Thymus (tissue), 11 donors: ENCODE data around the gene LENG9. TPM values are rescaled to one million over a fixed set of nuclear protein-coding genes. Genes with fewer than 3 reads are reported as not detected.
"Not testable (repeated sequence)": the region's sequence is repeated elsewhere in the genome, so short reads cannot be mapped to it uniquely, and the experiment has no call there.

Source experiments
- DNase-seq, 9 donors: peaks; one replicate each; pipeline ENCODE4 v3.0.0-alpha.2; 2013; ENCODE audit warnings: low spot score in 9 of 9, low read depth in 6 of 9, missing footprints in 1 of 9
- H3K27ac ChIP-seq, 2 donors: one replicate each; pipeline ENCODE4 v1.5.1; 2013; ENCODE audit warnings: control low read depth in 1 of 2, low read depth in 1 of 2, low read length in 1 of 2, mild to moderate bottlenecking in 1 of 2, moderate library complexity in 1 of 2
- H3K27me3 ChIP-seq, 2 donors: one replicate each; pipeline ENCODE4 v1.5.1; 2013; ENCODE audit warnings: low read length in 1 of 2; ENCODE audit not compliant: control insufficient read depth in 2 of 2, insufficient read depth in 1 of 2
- H3K36me3 ChIP-seq, 2 donors: one replicate each; pipeline ENCODE4 v1.5.1; 2013; ENCODE audit warnings: low read length in 1 of 2, mild to moderate bottlenecking in 1 of 2, moderate library complexity in 1 of 2; ENCODE audit not compliant: control insufficient read depth in 2 of 2, insufficient read depth in 2 of 2
- H3K4me1 ChIP-seq, 2 donors: one replicate each; pipeline ENCODE4 v1.5.1; 2013; ENCODE audit warnings: low read length in 2 of 2; ENCODE audit not compliant: control insufficient read depth in 2 of 2, insufficient read depth in 2 of 2
- H3K4me3 ChIP-seq, 2 donors: one replicate each; pipeline ENCODE4 v1.5.1; 2013; ENCODE audit warnings: low read length in 2 of 2, control low read depth in 1 of 2, mild to moderate bottlenecking in 1 of 2
- H3K9me3 ChIP-seq, 2 donors: one replicate each; pipeline ENCODE4 v1.5.1; 2013; ENCODE audit warnings: low read length in 1 of 2, mild to moderate bottlenecking in 1 of 2; ENCODE audit not compliant: control insufficient read depth in 2 of 2, insufficient read depth in 1 of 2
- WGBS: extraction: QIAGEN DNeasy Blood & Tissue Kit; methylation state at CpG from one replicate; pipeline ENCODE4 v1.1.7; 2013; 5-methylcytosine and 5-hydroxymethylcytosine counted together
- polyA plus RNA-seq: library from polyadenylated mRNA; stranded (reverse); fragments of 200-250 nt; gene quantifications from one replicate; pipeline ENCODE4 v1.2.3, GENCODE V29; 2013
- total RNA-seq: library from RNA; stranded (reverse); fragments of 120-200 nt; gene quantifications from one replicate; pipeline ENCODE4 v1.2.4, GENCODE V29; 2013
- donor health status: healthy.

The LENG9 gene
- total and polyA plus RNA-seq, 2 donors = 2.1 to 2.2 TPM

DNA sequence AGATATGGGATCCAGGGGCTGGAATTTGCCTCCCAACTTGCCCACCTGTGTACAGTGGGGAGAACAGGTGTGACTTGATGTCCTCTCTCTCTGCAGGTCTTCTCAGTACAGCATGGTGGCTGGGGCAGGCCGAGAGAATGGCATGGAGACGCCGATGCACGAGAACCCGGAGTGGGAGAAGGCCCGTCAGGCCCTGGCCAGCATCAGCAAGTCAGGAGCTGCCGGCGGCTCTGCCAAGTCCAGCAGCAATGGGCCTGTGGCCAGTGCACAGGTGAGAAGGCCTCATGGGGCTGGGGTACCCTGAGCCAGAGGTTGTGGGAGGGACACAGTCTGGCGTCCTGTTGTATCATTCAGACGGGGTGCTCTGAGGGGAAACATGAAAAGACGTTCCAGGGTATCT is 11.6 kb downstream of the LENG9 start:
- peaks cover 16 to 23% of the 10 kb centered on the region in 2 donors for H3K4me1 ChIP-seq
- DNase-seq = no peak
- H3K27ac ChIP-seq = no peak overlapping the region

DNA sequence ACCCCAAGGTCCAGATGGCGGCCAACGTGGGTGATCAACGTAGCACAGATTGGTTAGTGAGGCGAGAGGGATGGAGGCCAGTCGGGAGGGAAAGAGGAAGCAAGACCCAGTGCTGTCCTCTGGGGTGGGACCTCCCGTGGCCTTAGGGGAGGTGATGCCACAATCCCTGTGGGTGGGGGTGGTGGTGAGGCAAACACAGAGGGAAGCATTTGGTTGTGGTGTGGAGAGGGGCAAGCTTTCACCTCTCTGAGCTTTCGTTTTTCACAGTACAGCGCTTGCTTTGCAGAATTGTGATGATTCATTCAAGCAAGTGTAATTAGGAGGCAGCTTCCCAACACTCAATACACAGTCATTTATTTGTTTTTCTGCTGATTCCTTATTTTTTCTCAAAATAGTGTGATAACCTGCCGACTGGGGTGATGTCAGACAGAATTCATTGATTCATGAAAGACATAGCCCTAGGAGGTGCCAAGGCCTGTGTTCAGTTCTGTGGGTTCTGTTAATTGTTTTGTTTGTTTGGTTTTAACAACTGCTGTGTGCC is 12.2 kb downstream of the LENG9 start:
- 91% methylated on average over 9 of the region's 9 CpGs for WGBS
- no peak for DNase-seq
- no peak overlapping the region for H3K27ac ChIP-seq
- no peaks in the 10 kb centered on the region for H3K27me3 ChIP-seq
- peaks cover 53 to 57% of the 10 kb centered on the region in 2 donors for H3K36me3 ChIP-seq
- no peak overlapping the region for H3K4me3 ChIP-seq
- H3K9me3 ChIP-seq = no peaks in the 10 kb centered on the region
- peaks cover 16 to 23% of the 10 kb centered on the region in 2 donors for H3K4me1 ChIP-seq

More for the DNA sequence above, 11.6 kb downstream of the LENG9 start:
- WGBS = 97% methylated on average over 11 of the region's 11 CpGs
- Histone ChIP-seq H3K4me3 (no peak overlapping the region), H3K36me3 (peaks cover 59 to 62% of the 10 kb centered on the region in 2 donors), H3K27me3 (no peaks in the 10 kb centered on the region), H3K9me3 (no peaks in the 10 kb centered on the region)

DNA sequence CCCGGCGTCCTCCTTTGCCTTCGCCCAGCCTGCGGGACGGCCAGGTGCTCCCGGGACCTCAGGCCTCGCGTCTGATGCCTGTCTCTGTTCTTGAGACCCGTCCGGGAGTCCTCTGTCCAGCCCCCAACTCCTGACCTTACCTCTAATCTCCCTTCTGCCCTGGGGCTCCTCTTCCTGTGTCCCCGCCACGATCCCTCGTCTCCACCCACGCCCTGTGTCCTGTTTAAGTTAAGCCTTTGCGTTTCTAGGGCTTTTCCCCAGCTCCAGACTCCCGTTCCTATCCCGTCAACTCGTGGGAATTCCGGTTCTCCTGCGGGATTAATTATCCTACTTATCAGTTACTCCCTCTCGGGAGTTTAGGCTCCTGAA is 13.9 kb downstream of the LENG9 start:
- Histone ChIP-seq H3K27me3 (no peaks in the 10 kb centered on the region), H3K36me3 (peaks cover 41 to 49% of the 10 kb centered on the region in 2 donors), H3K4me3 (peak overlapping the region; percentile 65 to 84), H3K4me1 (peaks cover 16 to 23% of the 10 kb centered on the region in 2 donors), H3K27ac (peak overlapping the region; percentile 91 to 98), H3K9me3 (no peaks in the 10 kb centered on the region)
- WGBS = 2% methylated on average over 21 of the region's 21 CpGs
- peak in 1 of 9 donors; percentile 7 for DNase-seq

DNA sequence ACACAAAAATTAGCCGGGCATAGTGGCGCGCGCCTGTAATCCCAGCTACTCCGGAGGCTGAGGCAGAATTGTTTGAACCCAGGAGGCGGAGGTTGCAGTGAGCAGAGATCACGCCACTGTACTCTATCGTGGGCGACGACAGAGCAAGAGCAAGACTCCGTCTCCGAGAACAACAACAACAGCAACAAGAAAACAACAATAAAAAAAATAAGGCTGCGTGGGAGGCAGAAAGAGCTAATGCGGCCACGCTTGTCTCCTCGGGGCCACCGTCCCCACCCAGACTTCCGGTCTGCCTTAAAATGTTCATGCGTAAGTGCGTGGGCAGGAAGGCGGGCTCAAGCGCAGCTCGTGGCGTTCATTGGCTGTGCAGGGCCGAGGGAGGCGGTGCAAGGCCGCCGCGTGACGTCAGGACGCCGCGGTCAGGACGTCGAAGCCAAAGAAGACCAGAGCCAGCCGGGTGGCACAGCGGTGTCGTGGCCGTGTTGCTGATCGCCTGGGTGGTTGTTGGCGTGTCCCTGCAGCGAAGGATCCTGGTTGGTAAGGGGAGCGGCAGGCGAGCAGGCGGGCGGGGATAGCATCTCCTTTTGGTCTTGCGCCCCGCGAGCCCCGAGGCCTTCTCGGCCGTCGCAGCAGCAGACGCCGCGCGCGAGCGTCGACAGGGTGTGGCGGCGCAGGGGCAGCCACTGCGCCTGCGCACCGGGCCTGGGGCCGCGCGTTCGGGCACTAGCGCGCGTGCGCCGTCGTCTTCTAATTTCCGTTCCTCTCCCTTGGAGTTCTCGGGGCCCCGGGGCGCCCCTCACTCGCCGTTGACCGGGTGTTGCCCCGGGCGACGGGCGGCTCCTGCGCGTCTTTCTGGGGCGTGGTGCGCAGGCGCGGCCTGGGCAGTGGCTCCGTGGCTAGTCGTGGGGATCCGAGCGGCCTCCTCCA is 14.5 kb downstream of the LENG9 start, which contains the start of gene LENG8:
Gene LENG8, plus strand, starts transcription at position 426 of the 927 bp plus-strand sequence. CDS start 2,146 bp downstream, outside the sequence.
- Histone ChIP-seq H3K27ac (peak within 1 kb of the TSS; percentile 91 to 98), H3K9me3 (no peaks in the 10 kb centered on the region), H3K4me1 (peaks cover 16 to 23% of the 10 kb centered on the region in 2 donors), H3K27me3 (no peaks in the 10 kb centered on the region), H3K36me3 (peaks cover 39 to 47% of the 10 kb centered on the region in 2 donors), H3K4me3 (peak within 1 kb of the TSS; percentile 65 to 84)
- DNase-seq = peak; percentile 94 to 99 (median 98)
- WGBS = under 1% methylated on average over 96 of the region's 96 CpGs

DNA sequence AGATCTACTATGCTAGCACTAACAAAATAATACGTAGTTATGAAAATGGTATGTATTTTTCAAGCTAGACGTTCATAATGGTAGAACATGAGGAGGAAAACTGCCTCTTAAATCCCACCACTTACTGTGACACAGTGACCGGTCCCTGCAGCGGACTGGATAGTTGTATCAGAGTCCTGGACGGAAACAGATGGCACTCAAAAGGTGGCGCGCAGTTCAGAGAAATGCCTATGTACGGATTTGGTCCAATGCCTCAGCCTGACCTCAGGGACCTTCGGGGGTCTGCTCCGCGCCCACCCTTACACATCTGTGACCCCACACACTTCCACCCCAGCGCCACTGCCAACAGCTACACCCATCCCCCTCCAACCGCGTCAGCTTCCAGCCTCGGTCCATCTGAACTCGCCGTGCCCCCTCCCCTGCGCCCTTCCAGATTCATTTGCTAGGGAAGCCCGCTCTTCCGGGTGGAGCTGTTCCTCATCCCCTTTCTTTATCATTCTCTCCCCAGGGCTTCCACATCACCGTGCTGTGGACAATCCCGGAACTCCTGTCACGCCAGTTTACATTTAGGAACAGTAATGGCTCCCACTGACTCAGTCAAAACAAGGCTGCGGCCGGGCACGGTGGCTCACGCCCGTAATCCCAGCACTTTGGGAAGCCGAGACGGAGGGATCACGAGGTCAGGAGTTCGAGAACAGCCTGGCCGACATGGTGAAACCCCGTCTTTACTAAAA is 15.4 kb downstream of the LENG9 start:
- Histone ChIP-seq H3K36me3 (peaks cover 31 to 39% of the 10 kb centered on the region in 2 donors), H3K27ac (peak overlapping the region; percentile 86 to 98), H3K27me3 (no peaks in the 10 kb centered on the region), H3K9me3 (no peaks in the 10 kb centered on the region), H3K4me3 (peak overlapping the region; percentile 65 to 84), H3K4me1 (peaks cover 16 to 23% of the 10 kb centered on the region in 2 donors)
- 1% methylated on average over 34 of the region's 34 CpGs for WGBS
- peak in 4 of 9 donors; percentile 27 to 79 (median 44) for DNase-seq

DNA sequence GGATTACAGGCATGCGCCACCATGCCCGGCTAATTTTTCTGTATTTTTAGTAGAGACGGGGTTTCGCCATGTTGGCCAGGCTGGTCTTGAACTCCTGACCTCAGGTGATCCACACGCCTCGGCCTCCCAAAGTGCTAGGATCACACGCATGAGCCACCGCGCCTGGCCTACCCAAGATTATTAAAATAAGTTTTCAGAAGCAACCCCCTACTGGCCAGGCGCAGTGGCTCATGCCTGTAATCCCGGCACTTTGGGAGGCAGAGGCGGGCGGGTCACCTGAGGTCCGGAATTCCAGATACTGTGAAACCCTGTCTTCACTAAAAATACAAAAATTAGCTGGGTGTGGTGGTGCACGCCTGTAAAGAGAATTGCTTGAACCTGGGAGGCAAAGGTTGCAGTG is 17.2 kb downstream of the LENG9 start:
- H3K27ac ChIP-seq, H3K27me3 ChIP-seq, H3K4me3 ChIP-seq, H3K9me3 ChIP-seq, DNase-seq: not testable (repeated sequence)
- Histone ChIP-seq H3K36me3 (peaks cover 16 to 20% of the 10 kb centered on the region in 2 donors), H3K4me1 (peaks cover 16 to 23% of the 10 kb centered on the region in 2 donors)
- WGBS = 95% methylated on average over 15 of the region's 15 CpGs

DNA sequence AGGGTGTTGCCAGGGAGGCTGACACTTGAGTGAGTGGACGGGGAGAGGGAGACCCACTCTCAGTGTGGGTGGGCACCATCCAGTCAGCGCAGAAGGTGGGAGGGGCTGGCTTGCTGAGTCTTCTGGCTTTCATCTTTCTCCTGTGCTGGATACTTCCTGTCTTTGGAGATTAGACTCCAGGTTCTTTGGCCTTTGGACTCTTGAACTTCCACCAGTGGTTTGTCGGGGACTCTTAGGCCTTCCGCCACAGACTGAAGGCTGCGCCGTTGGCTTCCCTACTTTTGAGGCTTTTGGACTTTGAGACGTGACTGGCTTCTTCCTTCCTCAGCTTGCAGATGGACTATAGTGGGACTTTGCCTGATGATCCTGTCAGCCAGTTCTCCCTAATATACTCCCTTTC is 18.8 kb downstream of the LENG9 start:
- Histone ChIP-seq H3K9me3 (no peaks in the 10 kb centered on the region), H3K27ac (no peak overlapping the region), H3K27me3 (no peaks in the 10 kb centered on the region), H3K4me3 (no peak overlapping the region), H3K36me3 (peaks cover 13 to 14% of the 10 kb centered on the region in 2 donors), H3K4me1 (peaks cover 4 to 7% of the 10 kb centered on the region in 2 donors)
- no peak for DNase-seq
- WGBS = 95% methylated on average over 7 of the region's 7 CpGs

DNA sequence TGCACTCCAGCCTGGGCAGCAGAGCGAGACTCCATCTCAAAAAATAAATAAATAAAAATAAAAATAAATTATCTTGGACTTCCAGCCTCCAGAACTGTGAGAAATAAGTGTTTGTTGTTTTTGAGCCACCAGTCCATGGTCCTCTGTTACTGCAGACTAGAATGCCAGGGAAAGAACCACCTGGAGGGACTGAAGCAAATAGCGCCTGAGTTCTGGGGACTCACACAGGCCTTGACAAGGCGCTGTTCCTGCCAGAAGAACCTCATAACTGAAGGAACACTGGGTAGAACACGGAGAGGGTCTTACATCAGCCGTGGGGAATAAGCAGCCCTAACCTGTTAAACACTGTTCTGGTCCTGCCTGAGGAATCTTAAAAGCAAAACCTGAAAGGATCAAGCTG is 22.9 kb downstream of the LENG9 start:
- DNase-seq = no peak
- Histone ChIP-seq H3K9me3 (no peaks in the 10 kb centered on the region), H3K36me3 (peaks cover 10 to 12% of the 10 kb centered on the region in 2 donors), H3K27ac (no peak overlapping the region), H3K27me3 (no peaks in the 10 kb centered on the region), H3K4me1 (no peaks in the 10 kb centered on the region), H3K4me3 (no peak overlapping the region)
- 97% methylated on average over 5 of the region's 5 CpGs for WGBS
